ENCODE data around the gene SEC14L2. TPM values are rescaled to one million over a fixed set of nuclear protein-coding genes. Genes with fewer than 3 reads are reported as not detected.

The SEC14L2 gene
- total and polyA plus RNA-seq, 8 donors = 2.6 to 6.6 (median 3.8) TPM

GRCh38 chr22:30426388-30427353 is 29.9 kb downstream of the SEC14L2 start:
- H3K4me1 ChIP-seq = peaks cover 15 to 24% (median 22%) of the 10 kb centered on the region in 3 donors
- H3K4me3 ChIP-seq = peak overlapping the region in 3 of 4 donors; percentile 62 to 67 (median 65)
- peak; percentile 83 to 91 (median 90) for DNase-seq
- intact Hi-C loops (cut with DNase I) = no loop called here
- no peaks in the 10 kb centered on the region for H3K27me3 ChIP-seq
- FAIRE-seq = no peak
- ATAC-seq = peak; percentile 45 to 55 (median 52)
- H3K36me3 ChIP-seq = no peaks in the 10 kb centered on the region
- peak overlapping the region in 3 of 4 donors; percentile 71 to 83 (median 78) for H3K27ac ChIP-seq
- H3K9me3 ChIP-seq = no peaks in the 10 kb centered on the region
- 44 to 45% methylated on average over 29 of the region's 29 CpGs for WGBS, 2 donors
- TF ChIP-seq, protein P1, sequence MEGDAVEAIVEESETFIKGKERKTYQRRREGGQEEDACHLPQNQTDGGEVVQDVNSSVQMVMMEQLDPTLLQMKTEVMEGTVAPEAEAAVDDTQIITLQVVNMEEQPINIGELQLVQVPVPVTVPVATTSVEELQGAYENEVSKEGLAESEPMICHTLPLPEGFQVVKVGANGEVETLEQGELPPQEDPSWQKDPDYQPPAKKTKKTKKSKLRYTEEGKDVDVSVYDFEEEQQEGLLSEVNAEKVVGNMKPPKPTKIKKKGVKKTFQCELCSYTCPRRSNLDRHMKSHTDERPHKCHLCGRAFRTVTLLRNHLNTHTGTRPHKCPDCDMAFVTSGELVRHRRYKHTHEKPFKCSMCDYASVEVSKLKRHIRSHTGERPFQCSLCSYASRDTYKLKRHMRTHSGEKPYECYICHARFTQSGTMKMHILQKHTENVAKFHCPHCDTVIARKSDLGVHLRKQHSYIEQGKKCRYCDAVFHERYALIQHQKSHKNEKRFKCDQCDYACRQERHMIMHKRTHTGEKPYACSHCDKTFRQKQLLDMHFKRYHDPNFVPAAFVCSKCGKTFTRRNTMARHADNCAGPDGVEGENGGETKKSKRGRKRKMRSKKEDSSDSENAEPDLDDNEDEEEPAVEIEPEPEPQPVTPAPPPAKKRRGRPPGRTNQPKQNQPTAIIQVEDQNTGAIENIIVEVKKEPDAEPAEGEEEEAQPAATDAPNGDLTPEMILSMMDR (IDR thresholded peaks at IDR 0.05) = peak; percentile 31 to 58 (median 44)

GRCh38 chr22:30427871-30428270 is 31.1 kb downstream of the SEC14L2 start:
- no peaks in the 10 kb centered on the region for H3K9me3 ChIP-seq
- no peak overlapping the region for H3K27ac ChIP-seq
- no peak overlapping the region for H3K4me3 ChIP-seq
- no peaks in the 10 kb centered on the region for H3K27me3 ChIP-seq
- intact Hi-C loops (cut with DNase I) = no loop called here
- ATAC-seq = no peak
- no peak for DNase-seq
- no peaks in the 10 kb centered on the region for H3K36me3 ChIP-seq
- FAIRE-seq = no peak
- peaks cover 6 to 13% (median 10%) of the 10 kb centered on the region in 3 donors for H3K4me1 ChIP-seq
- WGBS, 2 donors = 85 to 88% methylated on average over 1 of the region's 1 CpG
- TF ChIP-seq, protein P1 (IDR thresholded peaks at IDR 0.05) = no peak

DNA sequence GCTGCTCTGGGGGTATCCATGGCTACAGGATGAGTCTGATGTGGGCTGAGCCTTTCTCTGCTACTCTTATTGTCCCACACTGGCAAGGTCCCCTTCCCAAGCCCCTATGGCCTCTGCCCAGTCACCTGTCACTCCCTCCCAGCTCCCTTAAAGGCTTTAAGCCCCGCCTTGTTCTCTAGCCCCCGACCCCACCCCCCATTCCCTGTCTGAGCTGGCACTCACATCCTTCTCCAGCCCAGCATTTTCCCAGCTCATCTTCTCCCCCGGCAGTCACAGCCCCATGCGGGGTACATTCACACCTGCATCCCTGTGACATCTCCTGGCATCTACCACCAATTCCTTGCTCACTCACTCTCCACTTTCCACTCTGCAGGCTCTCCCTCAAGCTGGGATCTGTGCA is 33.1 kb downstream of the SEC14L2 start:
- 48 to 57% methylated on average over 4 of the region's 4 CpGs for WGBS, 2 donors
- TF ChIP-seq, protein P1 (IDR thresholded peaks at IDR 0.05) = no peak
- no peak for DNase-seq
- Histone ChIP-seq H3K4me1 (peaks cover 1 to 6% (median 3%) of the 10 kb centered on the region in 3 donors), H3K9me3 (no peaks in the 10 kb centered on the region), H3K4me3 (no peak overlapping the region), H3K36me3 (no peaks in the 10 kb centered on the region), H3K27ac (no peak overlapping the region), H3K27me3 (no peaks in the 10 kb centered on the region)
- intact Hi-C loops (cut with DNase I) = no loop called here
- ATAC-seq = no peak
- FAIRE-seq = no peak

- no peaks in the 10 kb centered on the region for H3K36me3 ChIP-seq
- DNase-seq (peak in 1 of 6 donors; percentile 19), ATAC-seq (no peak), FAIRE-seq (no peak)
- H3K4me1 ChIP-seq = peaks cover 0 to 3% (median 0%) of the 10 kb centered on the region in 3 donors
- no peaks in the 10 kb centered on the region for H3K27me3 ChIP-seq
- no peaks in the 10 kb centered on the region for H3K9me3 ChIP-seq
- TF ChIP-seq, protein P1 (IDR thresholded peaks at IDR 0.05) = no peak
- intact Hi-C loops (cut with DNase I) = no loop called here
- no peak overlapping the region for H3K27ac ChIP-seq
- 74 to 87% methylated on average over 4 of the region's 4 CpGs for WGBS, 2 donors
- H3K4me3 ChIP-seq = no peak overlapping the region
These were observed 34.1 kb downstream of the SEC14L2 start for GRCh38 chr22:30430933-30431332.

GRCh38 chr22:30432096-30432495 is 35.3 kb downstream of the SEC14L2 start:
- FAIRE-seq (no peak), ATAC-seq (no peak), DNase-seq (peak in 1 of 6 donors; percentile 26)
- H3K27me3 ChIP-seq = no peaks in the 10 kb centered on the region
- H3K9me3 ChIP-seq = no peaks in the 10 kb centered on the region
- WGBS, 2 donors = 89 to 100% methylated on average over 4 of the region's 4 CpGs
- no peaks in the 10 kb centered on the region for H3K4me1 ChIP-seq
- no peaks in the 10 kb centered on the region for H3K36me3 ChIP-seq
- no peak overlapping the region for H3K4me3 ChIP-seq
- intact Hi-C loops (cut with DNase I) = no loop called here
- H3K27ac ChIP-seq = no peak overlapping the region
- TF ChIP-seq, protein P1 (IDR thresholded peaks at IDR 0.05) = no peak
